HG02763 (cell line): ENCODE data around the gene NEK4.
"Not testable (repeated sequence)": the region's sequence is repeated elsewhere in the genome, so short reads cannot be mapped to it uniquely, and the experiment has no call there.

Source experiments
- ATAC-seq: cut with Tn5 transposase; IDR thresholded peaks from one replicate; pipeline ENCODE4 v1.9.1; 2021; ENCODE audit warnings: mild to moderate bottlenecking, moderate library complexity; ENCODE audit not compliant: unreplicated experiment

NEK4 gene

DNA sequence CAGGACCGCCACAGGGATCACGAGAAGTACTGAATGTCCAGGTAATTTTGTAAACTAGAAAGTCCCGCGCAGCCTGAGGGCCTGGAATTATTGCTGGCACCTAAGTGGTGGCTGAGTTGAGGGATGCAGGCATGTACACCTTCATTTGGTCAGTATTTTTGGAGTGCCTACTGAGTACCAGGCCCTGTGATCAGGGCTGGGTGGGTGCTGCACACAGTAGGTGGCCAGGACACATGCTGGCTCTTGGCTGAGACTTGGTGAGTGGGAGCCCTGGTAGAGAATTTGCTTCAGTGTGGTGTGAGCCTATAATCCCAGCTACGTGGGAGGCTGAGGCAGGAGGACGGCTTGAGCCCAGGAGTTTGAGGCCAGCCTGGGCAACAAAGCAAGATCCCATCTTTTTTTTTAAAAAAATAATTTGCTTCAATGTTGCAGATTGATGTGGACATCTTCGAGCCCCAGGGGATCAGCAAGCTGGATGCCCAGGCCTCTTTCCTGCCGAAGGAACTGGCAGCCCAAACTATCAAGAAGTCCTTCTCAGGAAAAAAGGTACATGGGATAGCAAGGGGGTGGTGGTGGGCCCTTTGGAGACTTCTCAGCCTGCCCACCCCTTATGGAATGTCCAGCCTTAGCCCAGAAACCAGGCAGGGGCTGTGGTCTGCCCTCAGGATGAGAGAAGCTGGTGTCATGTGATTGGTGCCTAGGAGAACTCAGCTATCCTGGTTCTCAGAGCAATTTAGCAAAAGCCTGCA is 9.3 kb upstream of the NEK4 start:
- ATAC-seq = no peak

DNA sequence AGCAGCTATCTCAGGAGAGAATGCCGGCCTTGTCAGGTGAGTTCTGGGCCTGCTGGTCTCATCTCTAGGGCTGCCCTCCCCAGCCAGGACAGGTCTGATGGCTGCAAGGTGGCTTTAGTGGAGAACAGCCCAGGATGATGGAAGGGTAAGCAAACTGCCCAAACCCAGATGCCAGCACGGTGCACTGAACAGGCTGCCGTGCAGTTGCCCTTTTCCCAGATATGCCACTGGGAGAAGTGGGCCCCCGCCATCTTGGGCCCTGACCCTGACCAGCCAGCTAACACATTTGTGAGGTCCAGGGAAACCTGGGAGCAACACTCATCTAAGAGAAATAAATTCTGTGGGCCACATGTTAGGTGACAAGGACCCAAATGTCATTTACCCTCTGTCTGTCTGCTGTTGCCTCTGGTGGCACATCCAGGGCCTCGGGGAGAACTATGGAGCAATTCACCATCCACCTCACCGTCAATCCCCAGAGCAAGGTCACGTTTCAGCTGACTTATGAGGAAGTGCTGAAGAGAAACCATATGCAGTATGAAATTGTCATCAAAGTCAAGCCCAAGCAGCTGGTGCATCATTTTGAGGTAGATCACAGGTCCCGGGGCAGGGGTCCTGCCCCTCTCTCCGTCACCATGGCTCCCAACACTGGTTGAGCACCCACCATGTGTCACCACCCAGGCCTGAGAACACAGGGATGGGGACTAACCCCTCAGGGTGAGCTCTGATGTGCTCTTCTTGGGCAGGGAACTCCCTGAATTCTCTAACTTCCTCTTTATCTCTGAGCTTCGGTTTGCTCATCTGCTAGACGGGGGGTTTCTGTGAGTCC is 8.5 kb upstream of the NEK4 start:
- no peak for ATAC-seq

DNA sequence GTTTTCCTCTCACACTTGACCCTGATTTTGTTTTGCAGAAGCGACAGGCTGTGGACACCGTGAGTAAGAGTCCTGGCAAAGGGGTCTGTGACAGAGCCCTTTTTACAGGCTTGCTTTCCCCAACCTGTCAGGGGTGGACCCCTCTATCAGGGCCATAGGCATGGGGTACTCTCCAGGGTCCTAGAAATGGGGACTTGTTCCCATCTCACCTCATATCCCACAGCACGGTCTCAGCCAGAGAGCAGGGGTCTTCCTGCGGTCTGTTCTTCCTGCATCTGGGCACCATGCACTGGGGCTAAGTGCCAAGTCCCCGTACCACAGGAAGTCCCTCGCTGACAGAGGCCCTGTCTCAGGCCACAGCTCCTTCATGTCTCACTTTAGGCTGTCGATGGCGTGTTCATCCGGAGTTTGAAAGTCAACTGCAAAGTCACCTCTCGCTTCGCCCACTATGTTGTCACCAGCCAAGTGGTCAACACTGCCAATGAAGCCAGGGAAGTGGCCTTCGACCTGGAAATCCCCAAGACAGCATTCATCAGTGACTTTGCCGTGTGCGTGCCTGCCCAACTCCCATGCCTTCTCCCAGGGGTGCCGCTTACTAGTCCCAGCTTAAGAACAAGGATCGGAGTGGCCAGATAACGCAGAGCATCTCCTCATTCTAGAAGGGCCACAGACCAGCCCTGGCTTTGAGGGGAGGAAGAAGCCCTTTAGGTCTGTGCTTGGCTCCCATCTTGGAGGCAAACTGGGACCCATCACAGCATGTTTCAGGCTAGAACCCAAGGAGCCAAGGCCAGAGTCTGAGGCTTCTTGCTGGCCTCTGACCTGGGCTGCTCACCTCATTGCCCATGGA is 7.4 kb upstream of the NEK4 start:
- no peak for ATAC-seq

DNA sequence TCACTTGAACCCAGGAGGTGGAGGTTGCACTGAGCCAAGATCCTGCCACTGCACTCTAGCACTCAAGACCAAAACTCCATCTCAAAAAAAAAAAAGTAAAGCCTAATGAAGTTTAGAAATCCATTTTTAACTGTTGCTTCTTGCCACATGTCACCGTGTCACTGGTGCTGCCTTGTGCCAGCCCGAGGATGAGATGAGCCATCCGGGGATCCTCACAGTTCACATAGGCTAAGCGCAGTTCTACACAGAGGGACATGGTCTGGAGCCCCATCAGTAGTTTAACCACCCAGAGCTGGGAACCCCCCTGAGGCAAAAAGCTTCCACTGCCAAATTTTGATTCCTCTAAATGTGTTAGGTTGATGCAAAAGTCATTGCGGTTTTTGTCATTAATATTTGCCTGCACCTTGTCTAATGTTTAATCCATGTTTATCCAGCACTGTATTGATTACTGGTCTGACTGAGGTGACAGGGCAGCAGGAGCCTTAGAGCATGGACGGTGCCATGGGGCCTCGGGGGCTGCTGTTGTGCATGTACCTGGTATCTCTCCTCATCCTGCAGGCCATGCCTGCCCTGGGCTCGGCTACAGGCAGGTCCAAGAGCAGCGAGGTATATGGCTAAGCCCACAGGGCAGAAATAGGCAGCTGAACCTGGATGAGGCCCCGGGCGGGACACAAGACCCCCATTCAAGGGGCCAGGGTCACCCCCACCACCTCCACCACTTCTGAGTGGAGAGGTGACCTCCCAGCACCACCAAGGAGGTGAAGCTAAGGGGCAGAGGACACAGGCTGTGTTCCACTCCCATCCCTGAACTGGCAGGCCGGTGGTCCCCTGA is 6.6 kb upstream of the NEK4 start, which contains the start of gene ITIH1:
Gene ITIH1 (plus strand): TSS at position 473 of the 832 bp plus-strand sequence. CDS start 17 bp downstream, at position 490.
- no peak for ATAC-seq

DNA sequence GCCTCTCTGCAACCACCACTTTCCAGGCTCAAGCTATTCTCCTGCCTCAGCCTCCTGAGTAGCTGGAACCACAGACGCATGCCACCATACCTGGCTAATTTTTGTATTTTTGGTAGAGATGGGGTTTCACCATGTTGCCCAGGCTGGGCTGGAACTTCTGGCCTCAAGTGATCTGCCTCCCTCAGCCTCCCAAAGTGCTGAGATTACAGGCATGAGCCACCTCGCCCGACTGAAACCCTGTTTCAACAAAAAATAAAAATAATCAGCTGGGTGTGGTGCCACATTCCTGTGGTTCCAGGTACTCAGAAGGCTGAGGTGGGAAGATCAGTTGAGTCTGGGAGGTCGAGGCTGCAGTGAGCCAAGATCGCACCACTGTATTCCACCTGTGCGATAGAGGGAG is 5.7 kb upstream of the NEK4 start:
- ATAC-seq = not testable (repeated sequence)

DNA sequence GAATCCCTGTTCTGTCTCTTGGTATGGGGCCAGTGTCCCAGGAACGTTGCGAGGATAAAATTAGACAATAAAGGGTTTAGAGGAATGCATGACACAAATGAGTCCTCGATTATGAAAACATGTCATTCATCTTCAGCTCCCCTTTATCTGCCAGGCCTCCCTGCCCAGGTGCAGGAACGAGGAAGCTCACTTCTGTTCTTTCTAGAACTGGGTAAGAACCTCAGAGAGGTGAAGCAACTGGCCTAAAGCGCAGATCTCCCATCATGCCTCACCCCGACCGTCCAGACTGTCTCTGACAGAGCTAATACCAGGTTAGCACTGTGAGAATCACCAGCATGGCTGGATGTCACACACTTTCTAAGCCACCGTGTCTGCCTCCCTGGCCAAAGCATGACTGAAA is 5.1 kb upstream of the NEK4 start:
- no peak for ATAC-seq

DNA sequence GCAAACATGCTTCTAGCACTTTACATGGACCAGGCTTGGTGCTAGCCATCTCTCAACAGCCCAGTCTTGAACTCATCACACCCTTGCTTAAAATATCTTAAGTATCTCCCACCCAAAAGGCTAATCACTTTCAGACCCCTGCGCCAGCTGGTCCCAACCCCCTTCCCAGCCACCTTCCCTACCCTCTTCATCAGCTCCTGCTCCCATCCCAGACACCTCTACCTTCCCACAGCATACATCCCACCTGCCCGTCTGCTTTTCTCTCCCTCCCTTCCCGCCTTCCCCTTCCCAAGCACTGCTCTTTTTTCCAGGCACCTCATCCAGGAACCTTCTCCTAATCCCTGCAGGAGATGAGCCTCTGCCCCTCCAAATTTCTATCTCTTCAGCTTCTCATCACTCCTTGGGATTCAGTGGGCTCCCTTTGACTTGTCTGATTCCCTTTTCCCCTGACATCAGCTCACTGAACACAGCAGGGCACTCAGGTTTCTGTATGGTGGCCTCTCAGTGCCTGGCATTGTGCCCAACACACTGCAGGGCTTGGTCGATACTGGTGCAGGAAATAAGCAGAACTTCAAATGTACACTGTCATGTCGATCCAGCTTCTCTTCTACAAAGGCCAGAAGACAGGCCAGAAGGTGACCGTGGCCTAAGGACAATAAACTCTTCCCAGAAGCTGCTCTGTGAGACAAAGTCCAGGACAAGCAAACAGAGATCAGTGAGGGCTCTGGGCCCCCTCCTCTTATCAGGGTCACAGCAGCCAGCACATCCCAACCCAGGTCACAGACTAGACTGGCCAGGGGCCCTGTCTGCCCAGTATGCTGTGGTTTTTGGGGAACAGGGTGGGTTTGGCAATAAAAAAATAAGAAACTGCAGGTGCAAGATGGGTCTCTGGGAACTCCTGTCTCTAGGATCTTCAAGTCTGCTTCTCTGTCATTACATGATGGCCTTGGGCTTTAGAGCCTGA is 4.4 kb upstream of the NEK4 start:
- ATAC-seq = no peak

DNA sequence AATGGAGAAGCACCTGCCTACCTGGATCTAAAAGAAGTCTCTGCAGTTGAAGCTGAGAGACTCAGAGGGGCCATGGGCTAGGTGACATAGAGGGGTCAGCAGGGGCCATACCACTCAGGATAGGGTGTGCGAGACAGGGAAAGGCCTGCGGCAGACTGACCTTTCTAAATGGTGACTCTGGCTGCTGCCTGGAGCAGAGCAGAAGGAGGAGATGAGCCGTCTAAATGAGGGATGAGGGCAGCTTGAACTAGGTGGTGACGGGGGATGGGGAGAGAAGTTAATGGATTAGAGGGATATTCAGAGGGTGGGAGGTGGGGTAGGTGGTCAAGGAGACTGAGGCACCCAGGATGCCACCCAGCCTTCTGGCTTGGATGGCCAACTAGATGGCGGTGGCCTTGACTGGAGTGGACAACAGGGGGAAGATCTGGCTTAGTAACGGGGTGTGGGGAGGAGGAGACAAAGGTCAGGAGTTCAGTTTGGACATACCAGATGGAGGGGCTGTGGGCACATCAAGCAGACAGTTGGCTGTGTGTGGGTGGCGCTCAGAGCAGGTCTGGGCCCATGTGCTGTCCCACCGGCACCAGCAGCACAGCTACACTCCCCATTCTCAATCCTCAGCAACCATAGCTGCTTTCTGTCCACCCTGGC is 3.5 kb upstream of the NEK4 start:
- no peak for ATAC-seq

DNA sequence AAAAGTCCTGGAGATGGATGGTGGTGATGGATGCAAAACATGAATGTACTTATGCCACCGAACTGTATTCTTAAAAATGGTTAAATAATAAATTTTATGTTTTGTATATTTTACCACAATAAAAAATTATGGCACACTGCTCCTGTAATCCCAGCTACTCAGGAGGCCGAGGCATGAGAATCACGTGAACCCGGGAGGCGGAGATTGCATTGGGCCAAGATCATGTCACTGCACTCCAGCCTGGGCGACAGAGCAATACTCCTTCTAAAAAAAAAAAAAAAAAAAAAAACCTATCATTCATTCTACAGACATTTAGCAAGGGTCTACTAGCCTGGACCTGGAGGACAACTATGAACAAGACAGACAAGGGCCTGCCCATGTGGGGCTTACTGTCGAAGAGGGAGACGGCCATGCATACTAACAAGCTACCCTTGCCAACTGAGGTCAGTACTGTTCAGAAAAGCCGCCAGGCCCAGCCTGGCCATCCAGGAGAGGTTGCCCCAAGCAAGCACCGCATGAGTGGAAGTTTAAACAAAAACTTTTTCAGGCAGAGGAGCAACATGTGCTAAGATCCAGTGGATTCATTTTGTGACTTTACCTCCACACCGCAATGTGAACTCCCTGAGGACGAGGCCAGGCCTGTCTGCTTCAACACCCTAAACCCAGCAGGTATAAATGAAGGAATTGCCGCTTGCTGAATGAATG is 2.8 kb upstream of the NEK4 start:
- ATAC-seq = no peak

DNA sequence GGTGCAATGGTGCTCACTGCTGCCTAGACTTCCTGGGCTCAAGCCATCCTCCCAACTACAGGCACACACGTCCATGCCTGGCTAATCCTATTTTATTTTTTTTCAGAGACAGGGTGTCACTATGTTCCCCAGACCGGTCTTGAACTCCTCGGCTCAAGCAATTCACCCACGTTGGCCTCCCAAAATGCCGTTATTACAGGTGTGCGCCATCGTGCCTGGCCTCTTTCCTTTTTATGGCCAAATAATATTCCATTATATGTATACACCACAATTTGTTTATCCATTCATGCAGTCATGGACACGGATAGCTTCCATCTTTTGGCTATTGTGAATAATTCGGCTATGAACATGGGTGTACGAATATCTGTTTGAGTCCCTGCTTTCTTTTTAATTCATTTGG is 962 bp upstream of the NEK4 start:
- no peak for ATAC-seq

DNA sequence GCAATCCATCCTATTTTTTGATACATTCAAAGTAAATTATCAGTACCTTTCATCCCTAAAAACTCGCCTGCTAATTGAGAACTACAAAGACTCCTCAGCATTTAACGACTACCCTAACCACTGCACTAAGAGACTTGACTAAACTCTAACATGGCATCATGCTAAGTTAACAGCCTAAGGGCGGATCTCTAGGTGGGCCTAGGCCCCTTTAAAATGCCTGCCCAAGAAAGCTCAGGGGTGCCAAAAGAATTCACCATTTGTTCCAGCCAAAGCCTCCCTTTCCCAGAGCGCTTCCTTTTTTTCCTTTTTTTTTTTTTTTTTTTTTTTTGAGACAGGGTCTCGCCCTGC is 568 bp upstream of the NEK4 start:
- no peak for ATAC-seq

DNA sequence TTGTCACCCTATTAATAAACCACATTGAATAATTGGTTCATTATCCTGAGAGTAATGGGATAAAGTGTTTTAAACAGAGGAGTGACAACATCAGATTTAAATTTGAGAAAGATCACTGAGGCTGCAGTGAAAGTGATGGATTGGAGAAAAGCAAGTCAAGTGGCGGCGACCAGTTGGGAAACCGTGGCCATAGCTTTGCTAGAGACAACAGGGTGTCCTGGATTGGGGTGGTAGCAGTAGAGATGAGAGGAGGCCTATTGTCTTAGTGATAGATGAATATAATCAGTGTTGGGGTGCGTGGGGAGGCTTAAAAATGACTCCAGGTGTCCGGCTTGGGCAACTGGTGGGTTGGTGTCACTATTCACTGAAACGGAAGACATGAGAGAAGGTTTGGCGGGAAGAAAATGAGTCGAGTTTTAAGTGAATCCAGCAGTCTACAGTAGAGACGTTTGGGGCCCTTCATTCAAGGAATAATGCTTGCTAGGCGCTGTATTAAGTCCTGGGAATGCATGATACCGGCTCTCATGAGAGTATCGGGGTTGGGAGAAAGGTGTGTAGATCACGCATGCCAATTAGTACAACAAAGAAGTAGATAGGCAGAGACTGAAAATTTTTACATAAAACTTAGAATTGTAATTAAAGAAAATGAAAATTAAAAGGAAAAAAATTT is 819 bp downstream of the NEK4 start:
- no peak for ATAC-seq

DNA sequence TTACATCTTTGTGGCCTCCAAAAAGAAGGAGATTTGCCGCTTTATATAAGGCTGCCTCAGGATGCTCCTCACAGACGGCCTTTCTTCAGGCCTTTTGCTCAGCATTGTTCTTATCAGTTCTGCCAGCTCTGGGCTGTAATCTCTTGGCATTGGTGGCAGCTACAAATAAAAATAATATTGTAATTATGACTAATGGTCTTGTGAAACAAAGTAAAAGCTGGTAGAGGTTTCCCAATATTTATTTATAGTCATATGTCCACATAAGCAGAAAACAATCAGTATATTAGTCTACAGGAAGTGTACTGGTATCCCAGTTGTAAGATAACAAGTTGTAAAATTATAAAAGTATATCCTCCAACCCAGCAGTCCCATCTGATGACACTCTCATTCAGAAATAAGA is 7.3 kb downstream of the NEK4 start:
- ATAC-seq = no peak

DNA sequence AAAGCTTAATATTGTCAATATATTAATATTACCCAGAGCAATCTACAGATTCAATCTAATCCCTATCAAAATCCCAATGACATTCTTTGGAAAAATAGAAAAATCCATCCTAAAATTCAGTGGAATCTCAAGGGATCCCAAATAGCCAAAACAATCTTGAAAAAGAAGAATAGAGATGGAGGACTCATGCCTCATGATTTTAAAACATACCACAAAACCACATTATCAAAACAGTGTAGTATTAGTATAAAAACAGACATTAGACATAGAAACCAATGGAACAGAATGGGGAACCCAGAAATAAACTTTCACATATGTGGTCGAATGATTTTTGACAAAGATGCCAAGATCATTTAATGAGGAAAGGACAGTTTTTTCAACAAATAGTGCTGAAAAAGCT is 14.6 kb downstream of the NEK4 start:
- no peak for ATAC-seq

DNA sequence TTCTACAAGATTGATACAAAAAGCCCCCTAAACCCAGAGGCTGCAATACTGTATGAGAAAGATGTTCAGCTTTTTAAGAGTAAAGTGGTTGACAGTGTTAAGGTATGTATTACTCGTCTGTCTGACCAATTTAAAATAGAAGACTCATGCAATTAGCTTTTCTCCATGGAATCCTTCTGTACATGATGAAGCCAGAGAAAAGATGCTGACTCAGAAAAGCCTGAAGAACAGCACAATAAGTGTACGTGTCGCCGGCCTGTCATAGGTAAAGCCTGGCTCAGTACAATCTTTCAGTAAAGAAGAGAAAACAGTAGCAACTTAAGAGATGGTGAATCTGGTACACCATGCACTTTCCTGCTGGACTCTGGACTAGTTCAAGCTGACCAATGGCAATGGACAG is 16.4 kb downstream of the NEK4 start:
- no peak for ATAC-seq

DNA sequence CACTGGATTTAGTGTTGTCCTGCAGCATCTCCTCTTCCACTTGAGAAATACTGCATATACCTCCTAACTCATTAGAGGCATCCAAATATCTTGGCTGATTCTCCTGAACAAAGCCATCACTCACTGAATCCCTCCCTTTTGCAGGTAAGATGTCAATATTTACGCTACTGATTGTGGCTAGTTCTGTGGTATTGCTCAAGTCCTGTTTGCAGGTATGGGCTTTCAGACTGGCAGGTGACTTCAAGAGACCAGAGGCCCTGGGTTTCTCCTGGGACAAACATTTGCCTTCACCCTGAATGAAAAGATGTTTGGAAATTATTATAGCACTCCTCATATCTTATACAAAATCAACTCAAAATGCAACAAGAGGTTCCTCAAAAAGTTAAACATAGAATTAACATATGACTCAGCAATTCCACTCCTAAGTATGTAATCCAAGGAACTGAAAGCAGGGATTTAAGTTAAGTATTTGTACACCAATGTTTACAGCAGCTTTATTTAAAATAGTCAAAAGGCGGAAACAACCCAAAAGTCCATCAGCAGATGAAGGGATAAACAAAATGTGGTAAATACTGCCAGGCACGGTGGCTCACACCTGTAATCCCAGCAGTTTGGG is 18.6 kb downstream of the NEK4 start:
- ATAC-seq = no peak

DNA sequence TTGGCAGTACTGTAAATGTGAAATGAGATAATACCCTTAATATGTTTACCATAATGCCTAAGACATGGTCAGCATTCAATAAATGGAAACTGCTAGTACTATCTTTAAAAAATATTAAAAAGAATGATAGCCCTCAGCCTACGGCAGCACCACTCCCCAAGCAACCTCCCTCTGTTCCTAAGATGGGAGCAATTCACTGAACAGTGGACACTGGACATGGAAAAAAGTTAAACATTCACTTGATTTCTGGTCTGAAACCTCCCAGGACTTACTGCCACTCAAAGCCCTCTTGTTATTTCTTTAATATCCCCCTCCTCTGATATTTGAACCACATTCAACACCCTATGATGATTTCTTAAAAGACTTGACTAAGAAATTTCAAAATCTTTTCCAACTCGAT is 27.0 kb downstream of the NEK4 start:
- no peak for ATAC-seq
